ENCODE results near the gene SPIRE1. TPM values are rescaled to one million over a fixed set of nuclear protein-coding genes. Genes with fewer than 3 reads are reported as not detected.
A peak's percentile ranks its signal among the peaks of the same experiment; 100 is the strongest.

The SPIRE1 gene
- total RNA-seq, 1 donor = 27.7 TPM

- TF ChIP-seq CTCF (IDR thresholded peaks at IDR 0.05; ENCODE audit: insufficient read depth, low read length) = no peak
- DNase-seq (ENCODE audit: low read depth) = peak; percentile 45
Observed at GRCh38 chr18:12408247-12408869, 249.5 kb downstream of the SPIRE1 start.

DNA sequence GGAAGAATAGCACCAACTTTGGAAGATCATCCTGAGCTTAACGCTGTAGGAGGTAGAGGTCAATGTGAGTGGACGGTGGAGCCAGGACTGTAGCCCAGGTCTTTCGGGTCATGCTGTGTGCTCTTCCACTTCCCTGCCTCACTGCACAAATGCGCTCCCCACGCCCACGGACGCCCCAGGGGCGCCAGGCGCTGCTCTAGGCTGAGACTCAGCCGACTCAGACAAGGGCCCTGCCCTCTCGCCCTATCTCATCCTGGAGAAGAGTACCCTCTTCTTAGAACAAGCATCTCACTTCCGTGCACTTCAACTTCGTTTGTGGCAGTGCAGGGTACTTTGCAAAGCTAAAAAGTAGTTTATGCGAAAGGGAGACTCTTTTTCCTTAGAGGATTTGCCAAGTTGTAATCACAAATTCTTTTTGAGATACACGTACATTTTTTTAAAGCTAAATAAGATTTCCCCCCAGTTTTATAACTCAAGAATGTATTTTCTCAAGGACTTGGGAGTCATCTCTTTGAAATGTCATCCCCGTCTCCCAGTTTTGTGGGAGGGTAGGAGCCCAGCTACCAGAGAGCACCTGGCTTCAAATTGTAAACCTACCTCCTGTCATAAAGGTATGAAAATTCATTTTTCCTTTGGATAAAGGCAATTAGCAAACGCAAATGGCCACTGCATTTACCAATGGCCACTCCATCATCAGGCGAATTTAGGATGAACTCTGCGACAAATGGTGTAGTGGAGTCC is 251.4 kb downstream of the SPIRE1 start:
- no peak for DNase-seq (ENCODE audit: low read depth)
- H3K4me3 ChIP-seq (ENCODE audit: low read depth, low read length) = no peak overlapping the region
- TF ChIP-seq CTCF (IDR thresholded peaks at IDR 0.05; ENCODE audit: insufficient read depth, low read length) = no peak

More at GRCh38 chr18:12408247-12408869, 249.5 kb downstream of the SPIRE1 start:
- H3K4me3 ChIP-seq (ENCODE audit: low read depth, low read length) = peak overlapping the region; percentile 76

- no peak for TF ChIP-seq CTCF (IDR thresholded peaks at IDR 0.05; ENCODE audit: insufficient read depth, low read length)
- H3K4me3 ChIP-seq (ENCODE audit: low read depth, low read length) = no peak overlapping the region
- no peak for DNase-seq (ENCODE audit: low read depth)
Observed at GRCh38 chr18:12405066-12405465, 252.8 kb downstream of the SPIRE1 start.

DNA sequence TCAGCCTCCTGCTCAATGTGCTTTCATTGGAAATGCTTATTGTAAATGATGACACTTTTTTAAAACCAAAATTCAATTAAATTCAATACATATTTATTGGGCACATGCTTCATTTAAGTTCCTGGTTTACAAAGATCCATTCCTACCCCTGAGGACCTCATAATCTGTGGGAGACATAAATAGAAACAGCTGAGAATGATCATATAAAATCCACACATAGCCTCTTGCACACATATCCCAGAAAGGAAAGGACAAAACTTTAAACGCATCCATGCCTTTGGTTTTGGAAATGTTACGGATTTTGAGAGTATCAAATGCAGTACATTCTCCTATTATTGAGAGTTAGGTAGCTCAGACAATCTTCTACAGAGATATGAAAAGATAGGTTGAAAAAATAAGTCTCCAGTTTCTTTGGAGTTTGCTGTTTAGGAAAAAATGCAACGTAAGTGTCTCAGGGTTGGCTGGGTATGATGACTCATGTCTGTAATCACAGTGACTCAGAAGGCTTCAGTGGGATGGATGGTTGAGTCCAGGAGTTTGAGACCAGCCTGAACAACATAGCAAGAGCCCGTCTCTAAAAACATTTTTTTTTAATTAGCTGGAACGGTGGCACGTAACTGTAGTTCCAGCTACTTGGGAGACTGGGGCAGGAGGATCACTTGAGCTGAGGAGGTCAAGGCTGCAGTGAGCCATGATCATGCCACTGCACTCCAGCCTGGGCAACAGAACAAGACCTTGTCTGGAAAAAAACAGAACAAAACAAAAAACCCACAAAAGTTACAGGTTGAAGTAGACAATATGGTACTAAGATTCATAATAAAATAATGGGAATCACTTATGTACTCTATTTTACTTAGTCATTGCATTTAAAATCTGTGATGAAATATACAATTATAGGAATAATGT is 254.1 kb downstream of the SPIRE1 start:
- H3K4me3 ChIP-seq (ENCODE audit: low read depth, low read length) = no peak overlapping the region
- no peak for TF ChIP-seq CTCF (IDR thresholded peaks at IDR 0.05; ENCODE audit: insufficient read depth, low read length)
- peak; percentile 92 for DNase-seq (ENCODE audit: low read depth)

GRCh38 chr18:12401881-12402280 is 256.0 kb downstream of the SPIRE1 start:
- no peak overlapping the region for H3K4me3 ChIP-seq (ENCODE audit: low read depth, low read length)
- TF ChIP-seq CTCF (IDR thresholded peaks at IDR 0.05; ENCODE audit: insufficient read depth, low read length) = no peak
- no peak for DNase-seq (ENCODE audit: low read depth)

DNA sequence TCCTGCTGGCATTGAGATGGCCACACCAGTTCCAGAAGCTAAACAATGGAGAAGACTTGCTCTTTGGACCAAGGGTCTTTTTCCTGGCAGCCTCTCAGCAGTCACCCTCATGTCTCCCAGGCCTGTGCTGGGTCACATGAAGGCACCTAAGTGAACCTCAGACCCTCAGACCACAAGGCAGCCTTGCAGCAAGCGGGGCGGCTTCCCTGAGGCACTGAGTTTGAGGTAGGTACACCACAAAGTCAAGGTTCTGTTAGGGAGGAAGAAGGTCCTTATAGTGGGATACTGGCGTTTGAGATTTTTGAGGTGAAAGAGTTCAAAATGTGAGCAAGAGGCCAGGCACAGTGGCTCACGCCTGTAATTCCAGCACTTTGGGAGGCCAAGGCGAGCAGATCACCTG is 258.7 kb downstream of the SPIRE1 start:
- H3K4me3 ChIP-seq (ENCODE audit: low read depth, low read length) = no peak overlapping the region
- no peak for DNase-seq (ENCODE audit: low read depth)

More for the DNA sequence above, 258.7 kb downstream of the SPIRE1 start:
- no peak for TF ChIP-seq CTCF (IDR thresholded peaks at IDR 0.05; ENCODE audit: insufficient read depth, low read length)
